GM06990 (cell line): ENCODE results near the gene CYB5B.

Source experiments
- DNase-seq: peaks from one replicate; pipeline ENCODE4 v3.0.0-alpha.2; 2011; ENCODE audit not compliant: insufficient read length; ENCODE audit errors: extremely low read depth
- H3K27me3 ChIP-seq: replicated peaks from 2 replicates; pipeline ENCODE4 v1.6.0; 2011; ENCODE audit warnings: low read length; ENCODE audit not compliant: control insufficient read depth, insufficient read depth
- H3K36me3 ChIP-seq: 2 replicates; pipeline ENCODE4 v1.5.1; 2011; ENCODE audit warnings: low read length; ENCODE audit not compliant: control insufficient read depth, insufficient read depth
- H3K4me3 ChIP-seq: replicated peaks from 2 replicates; pipeline ENCODE4 v1.5.1; 2011; ENCODE audit warnings: low read depth, mild to moderate bottlenecking, control low read depth, low read length
- CTCF ChIP-seq: IDR thresholded peaks from 2 replicates; pipeline ENCODE4 v1.5.1; 2011; ENCODE audit warnings: low read length, control low read depth, mild to moderate bottlenecking, inconsistent platforms; ENCODE audit not compliant: insufficient read depth, poor library complexity, severe bottlenecking

CYB5B gene

DNA sequence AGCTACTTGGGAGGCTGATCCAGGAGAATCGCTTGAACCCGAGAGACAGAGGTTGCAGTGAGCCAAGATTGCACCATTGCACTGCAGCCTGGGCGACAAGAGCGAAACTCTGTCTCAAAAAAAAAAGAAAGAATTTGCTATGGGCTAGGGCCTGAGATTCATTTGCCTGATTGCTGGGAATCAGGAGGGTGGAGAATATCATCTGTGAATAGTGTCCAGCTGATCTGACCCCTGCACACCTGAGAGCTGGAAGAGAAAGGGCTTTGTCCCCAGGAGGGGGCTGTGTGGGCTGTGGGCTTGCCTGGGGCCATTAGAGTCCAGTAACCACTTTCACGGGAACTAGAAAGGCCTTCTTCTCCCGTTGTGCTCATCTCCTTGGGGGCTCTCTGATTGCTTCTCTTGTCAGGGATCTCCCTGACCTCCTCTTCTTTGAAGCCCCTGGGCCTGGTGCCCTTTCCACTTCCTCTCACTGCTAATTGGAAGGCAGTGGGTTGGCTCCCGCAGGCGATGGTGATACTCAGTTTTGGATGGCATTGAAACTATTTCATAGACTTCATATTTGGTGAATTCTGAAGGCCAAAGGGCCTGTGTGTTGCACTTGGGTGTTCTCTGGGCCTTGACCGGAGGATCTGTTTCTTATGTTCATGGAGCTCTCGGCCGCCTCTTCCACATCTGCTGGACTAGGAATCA is 75.3 kb downstream of the CYB5B start:
- Histone ChIP-seq H3K36me3 (no peaks in the 10 kb centered on the region), H3K4me3 (no peak overlapping the region), H3K27me3 (no peaks in the 10 kb centered on the region)
- TF ChIP-seq CTCF: no peak
- DNase-seq: no peak

GRCh38 chr16:69500496-69500895 is 76.1 kb downstream of the CYB5B start:
- Histone ChIP-seq H3K4me3 (no peak overlapping the region), H3K27me3 (no peaks in the 10 kb centered on the region), H3K36me3 (no peaks in the 10 kb centered on the region)
- TF ChIP-seq CTCF: no peak
- DNase-seq: no peak

- Histone ChIP-seq H3K27me3 (no peaks in the 10 kb centered on the region), H3K4me3 (no peak overlapping the region), H3K36me3 (no peaks in the 10 kb centered on the region)
- no peak for TF ChIP-seq CTCF
- no peak for DNase-seq
Measured at GRCh38 chr16:69501956-69502745, 77.7 kb downstream of the CYB5B start.

DNA sequence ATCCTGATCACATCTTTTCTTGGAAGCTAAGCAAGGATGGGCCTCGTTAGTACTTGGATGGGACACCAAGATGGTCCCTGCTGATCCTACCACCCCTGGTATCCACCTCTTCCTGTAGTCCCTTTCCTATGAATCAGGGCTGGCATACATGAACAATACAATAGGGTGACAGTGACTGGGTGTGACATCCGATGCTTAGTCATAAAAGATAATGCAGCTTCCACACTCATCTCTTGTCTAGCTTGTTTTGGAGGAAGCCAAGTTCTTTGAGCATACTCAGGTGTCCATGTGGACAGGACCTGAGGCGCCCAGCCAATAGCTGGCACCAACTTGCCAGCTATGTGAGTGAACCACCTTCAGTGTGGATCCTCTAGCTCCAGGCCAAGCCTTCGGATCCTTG is 78.8 kb downstream of the CYB5B start:
- Histone ChIP-seq H3K27me3 (no peaks in the 10 kb centered on the region), H3K4me3 (no peak overlapping the region), H3K36me3 (no peaks in the 10 kb centered on the region)
- TF ChIP-seq CTCF: no peak
- DNase-seq: no peak

- DNase-seq: no peak
- Histone ChIP-seq H3K4me3 (no peak overlapping the region), H3K27me3 (no peaks in the 10 kb centered on the region), H3K36me3 (no peaks in the 10 kb centered on the region)
- no peak for TF ChIP-seq CTCF
Measured at GRCh38 chr16:69508033-69508755, 83.8 kb downstream of the CYB5B start.
